Mammary epithelial cell (primary cell): ENCODE data around the gene FAM241A.

ENCODE experiments used
- EZH2 ChIP-seq: IDR thresholded peaks from 2 replicates; pipeline ENCODE4 v1.6.1; 2012; ENCODE audit warnings: low read length, inconsistent platforms, borderline replicate concordance
- TF ChIP-seq, protein P1 (sequence below), 2 donors: IDR thresholded peaks in 1 of 2; conservative IDR thresholded peaks in 1 of 2; 2 replicates each; pipeline ENCODE4 v1.5.1; 2011 to 2012; ENCODE audit warnings: inconsistent platforms in 2 of 2, low read length in 2 of 2, mild to moderate bottlenecking in 2 of 2, control low read depth in 1 of 2, low read depth in 1 of 2; ENCODE audit not compliant: insufficient read depth in 1 of 2; ENCODE audit errors: extremely low read depth in 1 of 2

DNA sequence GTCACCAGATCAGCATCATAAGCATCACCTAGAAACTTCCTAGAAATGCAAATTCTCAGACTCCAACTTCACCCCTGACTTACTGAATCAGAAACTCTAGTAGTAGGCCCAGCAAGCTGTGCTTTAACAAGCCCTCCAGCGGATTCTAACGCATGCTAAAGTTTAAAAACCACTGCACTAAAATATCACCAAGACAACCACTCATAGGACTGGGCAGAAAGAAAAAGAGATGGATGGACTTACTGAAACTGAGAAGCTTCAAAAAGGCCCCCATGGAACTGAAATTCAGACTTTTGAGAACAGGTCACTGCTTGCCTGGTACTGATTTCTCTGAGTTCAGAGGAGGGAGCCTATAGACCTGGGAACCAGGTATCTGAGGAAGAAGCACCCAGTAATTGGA lies 40.1 kb downstream of the FAM241A start:
- TF ChIP-seq EZH2 = no peak
- TF ChIP-seq, protein P1, sequence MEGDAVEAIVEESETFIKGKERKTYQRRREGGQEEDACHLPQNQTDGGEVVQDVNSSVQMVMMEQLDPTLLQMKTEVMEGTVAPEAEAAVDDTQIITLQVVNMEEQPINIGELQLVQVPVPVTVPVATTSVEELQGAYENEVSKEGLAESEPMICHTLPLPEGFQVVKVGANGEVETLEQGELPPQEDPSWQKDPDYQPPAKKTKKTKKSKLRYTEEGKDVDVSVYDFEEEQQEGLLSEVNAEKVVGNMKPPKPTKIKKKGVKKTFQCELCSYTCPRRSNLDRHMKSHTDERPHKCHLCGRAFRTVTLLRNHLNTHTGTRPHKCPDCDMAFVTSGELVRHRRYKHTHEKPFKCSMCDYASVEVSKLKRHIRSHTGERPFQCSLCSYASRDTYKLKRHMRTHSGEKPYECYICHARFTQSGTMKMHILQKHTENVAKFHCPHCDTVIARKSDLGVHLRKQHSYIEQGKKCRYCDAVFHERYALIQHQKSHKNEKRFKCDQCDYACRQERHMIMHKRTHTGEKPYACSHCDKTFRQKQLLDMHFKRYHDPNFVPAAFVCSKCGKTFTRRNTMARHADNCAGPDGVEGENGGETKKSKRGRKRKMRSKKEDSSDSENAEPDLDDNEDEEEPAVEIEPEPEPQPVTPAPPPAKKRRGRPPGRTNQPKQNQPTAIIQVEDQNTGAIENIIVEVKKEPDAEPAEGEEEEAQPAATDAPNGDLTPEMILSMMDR (conservative IDR thresholded peaks at IDR 0.05 in 1 of 2, IDR thresholded peaks at IDR 0.05 in 1 of 2; ENCODE audit: extremely low read depth in 1 of 2, insufficient read depth in 1 of 2, low read depth in 1 of 2, low read length in 2 of 2) = no peak
